Measurements from ENCODE around the gene WDR81. TPM values are rescaled to one million over a fixed set of nuclear protein-coding genes. Genes with fewer than 3 reads are reported as not detected.

WDR81 gene
- total RNA-seq, 1 experiment from 2014 or later: 17.3 TPM

GRCh38 chr17:1695365-1695764, 29.1 kb upstream of the WDR81 start:
- H3K27me3 ChIP-seq (ENCODE audit: insufficient read depth, low read length): no peaks in the 10 kb centered on the region
- DNase-seq (ENCODE audit: low read depth, low spot score): no peak
- TF ChIP-seq YY1 (IDR thresholded peaks at IDR 0.05; ENCODE audit: extremely low read depth, insufficient replicate concordance, low read depth, low read length) (no peak), FOSL1 (IDR thresholded peaks at IDR 0.05; ENCODE audit: low read depth) (no peak), CBX3 (IDR thresholded peaks at IDR 0.05; ENCODE audit: low read depth) (no peak), REST (IDR thresholded peaks at IDR 0.05; ENCODE audit: low read depth) (no peak), EGR1 (IDR thresholded peaks at IDR 0.05; ENCODE audit: low read depth) (no peak), ZBTB33 (IDR thresholded peaks at IDR 0.05; ENCODE audit: extremely low read depth, insufficient replicate concordance, low read length) (no peak), ZNF274 (IDR thresholded peaks at IDR 0.05; ENCODE audit: low read depth, low read length) (no peak), EZH2 (IDR thresholded peaks at IDR 0.05) (no peak), MAX (IDR thresholded peaks at IDR 0.05) (no peak), ELF1 (IDR thresholded peaks at IDR 0.05; ENCODE audit: borderline replicate concordance, low read depth) (no peak), JUND (IDR thresholded peaks at IDR 0.05) (no peak)
- ChIA-PET CTCF (no interaction called here), RAD21 (ENCODE audit: low non-redundant PET in 1 of 2, low total read pairs in 2 of 2, uncharacterized antibody in 2 of 2, unreplicated experiment in 2 of 2) (no interaction called here), POLR2A (no interaction called here)
- no peak overlapping the region for H3K4me3 ChIP-seq (replicated peaks in 1 of 2; ENCODE audit: low read depth in 1 of 2, low read length in 2 of 2)
- H3K27ac ChIP-seq (ENCODE audit: low read depth, low read length): no peak overlapping the region
- no peaks in the 10 kb centered on the region for H3K9me2 ChIP-seq (ENCODE audit: insufficient read depth)
- no peaks in the 10 kb centered on the region for H3K36me3 ChIP-seq (ENCODE audit: control insufficient read depth in 1 of 2, insufficient read depth in 2 of 2, low read length in 2 of 2)
- H2AFZ ChIP-seq (ENCODE audit: low read depth, low read length, poor library complexity, severe bottlenecking): no peak overlapping the region
- H3K9me3 ChIP-seq (ENCODE audit: control insufficient read depth in 1 of 2, insufficient read depth in 1 of 2, low read depth in 1 of 2, low read length in 2 of 2): no peaks in the 10 kb centered on the region
- intact Hi-C loops (cut with micrococcal nuclease): no loop called here
- BruUV-seq (replicated peaks): no TSS peak
- H3K79me2 ChIP-seq (ENCODE audit: insufficient read depth, low read length): no peaks in the 10 kb centered on the region
- no peak overlapping the region for H3K4me2 ChIP-seq (ENCODE audit: low read length)
- H3K4me1 ChIP-seq (ENCODE audit: control insufficient read depth in 1 of 2, insufficient read depth in 2 of 2, low read length in 2 of 2): no peaks in the 10 kb centered on the region
- H3K9ac ChIP-seq (ENCODE audit: low read length): no peak overlapping the region
- no peak for ATAC-seq
- H4K20me1 ChIP-seq (ENCODE audit: insufficient read depth): no peaks in the 10 kb centered on the region
